GM20431 (cell line): ENCODE measurements around the gene CADM1.

Experiments used
- in situ Hi-C: fragments of 300-500 bp; cut with MseI, MboI; formaldehyde crosslinking; loops from one replicate; pipeline ENCODE4 v1.15.0; 2020; ENCODE audit warnings: low sequenced_read_pairs; ENCODE audit not compliant: unreplicated experiment

CADM1 gene

DNA sequence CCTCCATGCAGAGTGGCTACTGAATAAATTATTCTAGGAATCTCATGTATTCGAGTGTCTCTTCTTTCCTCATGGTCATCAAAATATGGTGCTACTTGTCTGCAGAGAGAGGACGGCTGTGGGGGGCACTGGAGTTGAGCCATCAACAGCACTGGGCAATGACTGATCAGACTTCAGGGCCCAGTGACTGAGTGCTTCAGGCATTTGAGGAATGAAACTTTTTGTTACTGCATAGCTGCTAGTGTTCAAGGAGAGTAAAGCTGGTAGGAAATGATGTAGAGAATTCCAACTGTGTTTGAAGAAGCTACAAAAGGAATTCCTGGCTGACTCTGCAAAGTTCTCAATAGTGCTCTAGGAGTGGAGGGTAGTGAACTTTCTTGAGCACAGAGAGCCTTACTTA lies 277.7 kb downstream of the CADM1 start:
- in situ Hi-C loops = no loop called here

DNA sequence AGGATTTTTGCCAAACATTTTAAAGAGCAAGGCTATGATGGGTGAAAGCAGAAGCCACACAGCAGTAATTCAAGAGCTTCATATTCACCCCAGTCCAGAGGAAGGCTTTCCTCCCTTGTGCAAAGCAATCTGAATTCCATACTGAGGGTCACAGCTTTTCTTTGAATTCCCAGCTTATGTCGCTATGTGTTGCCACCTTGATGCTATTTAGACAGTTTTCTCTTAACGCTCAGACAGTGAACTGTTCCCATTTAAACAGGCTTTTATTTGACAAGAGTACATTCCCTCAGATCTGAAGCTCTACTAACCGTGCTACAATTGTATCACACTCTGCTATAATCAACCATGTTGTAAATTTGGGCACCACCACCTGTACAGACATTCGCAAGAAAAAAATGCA lies 279.7 kb downstream of the CADM1 start:
- in situ Hi-C loops = no loop called here

DNA sequence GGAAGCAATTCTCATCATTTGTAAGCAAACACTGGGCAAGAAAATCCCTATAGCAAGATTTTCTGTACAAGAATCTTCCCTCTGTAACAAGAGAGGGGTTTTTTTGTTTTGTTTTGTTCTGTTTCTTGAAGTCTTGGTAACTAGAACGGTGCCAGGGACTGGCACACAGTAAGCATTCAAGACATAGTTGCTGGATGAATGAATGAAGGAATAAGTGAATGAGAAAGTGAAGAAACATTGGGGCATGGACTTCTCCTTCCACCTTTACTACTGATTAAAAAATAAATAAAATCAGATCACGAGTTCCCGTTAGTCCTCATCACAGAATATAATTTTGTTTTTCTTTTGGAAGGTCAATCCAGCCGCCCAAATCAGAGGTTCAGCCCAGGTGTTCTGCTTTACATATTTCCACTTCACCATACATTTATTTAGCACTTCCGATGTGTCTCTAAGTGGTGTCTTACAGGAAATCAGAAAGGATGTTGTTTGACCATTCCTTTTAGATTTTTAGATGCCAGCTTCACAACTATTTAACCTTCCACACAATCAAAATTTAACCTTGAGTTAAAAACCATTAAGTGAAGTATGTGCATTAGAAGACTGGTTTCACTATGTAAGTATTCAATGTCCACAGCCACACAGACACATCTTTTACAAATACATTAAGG lies 281.2 kb downstream of the CADM1 start:
- in situ Hi-C loops = no loop called here

DNA sequence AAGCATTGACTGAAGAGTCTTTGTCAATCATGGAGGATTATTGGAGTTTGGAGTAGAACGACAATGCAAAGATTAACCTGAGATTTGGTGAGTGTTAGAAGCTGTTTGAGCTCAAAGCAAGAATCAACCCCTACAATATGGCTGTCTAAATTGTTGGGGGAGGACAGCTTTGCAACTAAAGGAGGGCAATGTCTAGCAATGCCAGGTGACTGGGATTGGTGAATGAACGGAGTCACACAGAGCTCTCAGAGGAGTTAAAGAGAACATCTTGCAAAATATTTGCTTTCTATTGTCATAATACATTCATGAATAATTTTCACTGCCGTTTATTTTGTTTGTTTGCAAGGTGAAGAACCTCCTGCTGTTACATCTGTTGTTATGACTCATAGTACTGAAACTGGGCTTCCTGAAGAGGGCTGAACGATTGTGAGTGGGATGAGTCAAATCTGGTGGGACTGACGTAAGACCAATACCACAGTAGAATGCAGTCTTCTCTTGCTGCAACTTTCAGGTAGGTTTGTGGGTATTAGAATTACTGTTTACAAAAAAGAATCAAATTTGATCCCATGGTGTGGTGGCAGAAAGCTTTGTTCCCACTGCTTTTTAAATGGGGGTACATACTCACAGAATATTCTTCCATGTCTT lies 281.9 kb downstream of the CADM1 start:
- in situ Hi-C loops = no loop called here

DNA sequence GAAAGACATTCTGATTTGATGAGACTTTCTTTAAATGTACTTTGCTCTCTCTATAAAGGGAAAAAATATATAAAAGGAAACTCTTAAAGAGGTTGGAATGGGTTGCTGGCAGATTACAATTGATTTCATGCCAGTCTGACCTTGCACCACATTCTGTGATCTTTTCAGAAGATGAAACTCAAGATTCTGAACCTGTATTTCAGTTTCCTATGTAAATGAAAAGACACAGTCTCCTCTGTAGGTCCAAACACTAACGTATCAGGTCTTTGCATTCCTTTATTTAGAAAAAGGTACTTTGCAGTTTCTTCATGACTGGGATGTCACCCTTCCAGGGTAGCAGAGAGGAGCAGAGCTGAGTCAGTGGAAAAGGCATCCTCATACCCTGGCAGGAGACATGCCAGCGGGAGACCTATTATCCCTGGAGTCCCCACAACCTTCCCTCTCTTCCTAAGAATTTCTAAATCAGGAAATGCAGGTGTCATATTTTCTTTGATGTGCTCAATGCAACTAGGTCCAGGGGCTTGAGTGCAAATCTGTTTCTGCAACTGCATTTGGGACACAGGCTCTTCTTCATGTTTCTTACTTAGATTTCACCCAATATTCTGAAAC lies 282.6 kb downstream of the CADM1 start:
- in situ Hi-C loops = no loop called here

DNA sequence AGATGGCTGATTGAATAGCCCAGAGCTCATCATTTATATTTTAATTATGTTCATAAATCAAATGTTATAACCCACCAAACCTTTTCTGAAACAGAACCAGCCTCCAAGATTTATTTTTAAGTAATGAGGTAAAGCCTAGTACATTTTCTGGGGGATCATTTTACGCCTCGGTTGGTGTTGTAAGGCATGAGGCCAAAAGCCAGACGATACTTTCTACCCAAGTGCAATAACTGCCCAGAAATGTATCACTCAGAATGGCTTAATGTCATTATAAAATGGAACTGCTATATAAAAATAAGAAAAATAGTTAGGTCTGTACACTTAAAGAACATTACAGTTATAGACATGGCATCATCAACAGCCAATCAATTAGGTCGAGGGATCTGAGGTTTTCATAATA lies 283.3 kb downstream of the CADM1 start:
- in situ Hi-C loops = no loop called here

DNA sequence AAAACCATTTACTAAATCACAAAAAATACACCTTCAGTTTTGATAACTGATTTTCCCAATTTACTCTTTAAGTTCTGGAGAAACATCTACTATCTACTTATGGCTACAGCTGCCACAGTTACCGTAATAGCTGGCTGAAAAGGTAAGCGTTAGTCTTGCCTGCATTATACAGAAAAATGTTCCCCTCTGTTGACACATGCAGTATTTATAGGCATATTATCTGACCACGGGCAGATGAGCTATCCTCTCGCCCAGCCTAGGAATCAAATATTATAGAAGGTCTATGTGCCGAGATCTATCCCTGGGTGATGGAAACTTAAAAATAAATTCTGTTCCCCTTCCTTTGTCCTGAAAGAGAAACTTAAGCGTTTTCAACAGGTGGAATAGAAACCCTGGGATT lies 283.8 kb downstream of the CADM1 start:
- in situ Hi-C loops = no loop called here

DNA sequence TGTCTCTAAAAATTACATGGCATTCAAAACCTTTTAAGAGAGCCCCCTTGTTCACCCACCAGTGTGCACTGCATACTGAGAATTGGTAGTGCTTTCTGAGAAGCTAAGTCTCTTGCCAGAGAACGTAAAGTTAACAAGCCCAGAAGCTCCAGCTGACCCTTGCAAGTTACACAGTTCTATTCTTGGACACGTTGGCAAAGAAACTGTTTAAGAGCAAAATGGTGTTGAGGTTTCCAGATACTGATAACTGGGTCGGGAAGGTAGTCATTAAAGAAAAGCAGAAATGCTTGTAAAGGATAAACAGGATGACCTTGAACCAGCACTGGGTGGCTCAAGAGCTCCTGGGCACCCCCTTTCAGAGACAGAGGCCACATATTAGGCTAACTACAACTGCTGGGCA lies 284.8 kb downstream of the CADM1 start:
- in situ Hi-C loops = no loop called here

DNA sequence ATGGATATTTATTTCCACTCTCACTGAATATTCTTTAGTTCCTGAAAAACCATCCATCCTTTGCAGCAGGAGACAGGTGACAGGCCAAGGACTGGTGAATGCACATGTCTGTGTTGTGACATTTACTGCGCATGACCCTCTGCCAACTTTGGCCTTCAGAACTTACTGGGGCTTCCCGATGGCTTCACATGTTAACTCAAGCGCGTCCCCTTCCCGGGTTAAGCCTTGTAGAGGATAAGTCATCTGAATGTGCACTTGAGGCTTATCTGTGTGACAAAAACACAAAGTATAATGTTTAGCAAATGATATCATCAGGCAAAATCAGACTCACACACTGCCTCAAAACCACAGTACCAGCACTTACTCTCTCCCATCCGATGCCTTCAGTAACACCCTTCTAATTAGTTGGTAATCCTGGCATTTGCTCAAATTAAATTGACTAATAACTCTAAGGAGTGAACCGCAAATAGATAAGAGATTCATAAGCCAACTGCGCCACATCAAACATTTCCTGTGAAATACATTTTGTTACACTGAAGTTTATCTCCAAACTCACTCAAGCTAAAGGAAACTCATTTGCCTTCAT lies 286.4 kb downstream of the CADM1 start:
- in situ Hi-C loops = no loop called here

DNA sequence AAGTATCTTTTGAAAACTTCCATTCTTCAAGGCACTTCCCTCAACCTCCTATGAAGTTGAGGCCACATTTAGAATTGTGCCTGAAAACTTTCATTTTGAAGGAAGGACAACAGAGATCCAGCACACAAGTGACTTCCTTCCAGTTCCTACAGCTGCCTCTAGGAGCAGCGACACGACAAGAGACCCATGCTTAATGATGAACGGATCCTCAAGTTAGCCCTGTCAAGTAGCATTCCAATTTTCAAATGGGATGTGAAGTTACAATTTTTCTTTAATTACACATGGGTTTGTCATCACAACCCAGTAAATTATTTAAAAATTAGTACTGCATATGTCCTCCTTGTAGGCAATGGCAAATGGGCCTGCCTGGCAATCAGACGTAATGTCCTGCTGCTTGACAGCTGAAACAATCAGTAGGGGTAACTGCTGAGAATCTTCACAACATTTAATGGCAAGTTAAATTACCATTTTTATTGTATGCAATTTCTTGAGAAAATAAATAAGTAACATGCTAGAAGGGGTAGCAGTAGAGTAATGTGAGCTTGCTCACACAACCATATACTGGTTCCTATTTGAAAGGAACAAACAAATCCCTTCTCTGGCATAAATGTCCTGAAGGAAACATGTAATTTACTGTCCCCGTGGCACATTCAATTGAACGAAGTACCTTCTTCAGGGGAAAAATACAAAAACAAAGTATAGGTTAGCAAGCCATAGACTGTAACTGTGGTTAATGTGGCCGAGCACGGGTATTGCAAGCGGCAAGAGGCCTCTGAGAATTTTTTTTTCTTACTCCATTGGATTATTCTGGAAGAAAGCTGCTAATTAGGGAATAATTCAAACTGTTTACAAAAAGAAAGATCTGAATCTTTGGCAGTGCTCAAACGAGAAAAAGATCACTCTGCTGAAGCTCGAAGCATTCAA lies 288.3 kb downstream of the CADM1 start:
- in situ Hi-C loops = no loop called here

DNA sequence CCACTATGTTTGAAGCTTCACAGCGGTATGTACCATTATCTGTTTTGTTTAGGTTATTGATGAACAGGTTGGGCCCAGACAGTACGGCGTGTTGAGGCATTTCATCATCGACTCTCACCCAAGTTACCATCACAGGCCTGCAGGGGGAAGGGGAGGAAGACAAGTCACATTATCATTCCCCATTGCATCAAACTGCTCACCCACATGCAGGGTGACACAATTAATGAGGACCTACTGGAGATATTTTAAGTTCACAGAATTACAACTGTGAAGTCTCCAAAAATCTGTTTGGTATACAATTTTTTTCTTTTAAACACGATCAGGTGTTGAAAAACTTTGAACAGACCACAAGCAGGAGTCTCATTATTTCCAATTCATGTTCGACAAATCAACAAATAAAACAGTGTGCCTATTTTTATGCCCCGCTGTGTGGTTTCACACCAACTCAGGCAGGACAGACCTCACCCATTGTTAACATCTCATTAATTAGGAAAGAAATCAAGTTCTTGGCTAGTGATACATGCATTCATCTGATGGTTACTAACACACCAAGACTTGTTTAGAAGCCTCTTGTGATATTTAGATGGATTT lies 289.5 kb downstream of the CADM1 start:
- in situ Hi-C loops = no loop called here

DNA sequence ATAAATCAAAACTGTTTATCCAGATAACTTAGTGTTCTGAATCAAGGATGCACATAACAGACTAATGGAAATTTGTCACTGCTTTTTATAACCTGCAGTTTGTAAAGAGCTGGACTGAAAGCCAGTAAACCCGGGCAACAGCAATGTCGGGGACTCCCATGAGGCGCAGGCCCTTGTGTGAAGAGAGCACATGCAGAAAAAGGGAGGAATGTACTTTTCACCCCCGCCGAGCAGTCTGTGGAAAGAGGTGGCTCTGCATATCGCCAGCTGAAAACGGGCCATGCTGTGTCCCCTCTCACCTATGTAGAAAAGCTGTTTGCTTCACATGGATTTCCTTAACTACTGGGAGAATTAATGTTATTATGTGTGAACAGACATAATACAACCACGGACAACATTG lies 291.2 kb downstream of the CADM1 start:
- in situ Hi-C loops = no loop called here

DNA sequence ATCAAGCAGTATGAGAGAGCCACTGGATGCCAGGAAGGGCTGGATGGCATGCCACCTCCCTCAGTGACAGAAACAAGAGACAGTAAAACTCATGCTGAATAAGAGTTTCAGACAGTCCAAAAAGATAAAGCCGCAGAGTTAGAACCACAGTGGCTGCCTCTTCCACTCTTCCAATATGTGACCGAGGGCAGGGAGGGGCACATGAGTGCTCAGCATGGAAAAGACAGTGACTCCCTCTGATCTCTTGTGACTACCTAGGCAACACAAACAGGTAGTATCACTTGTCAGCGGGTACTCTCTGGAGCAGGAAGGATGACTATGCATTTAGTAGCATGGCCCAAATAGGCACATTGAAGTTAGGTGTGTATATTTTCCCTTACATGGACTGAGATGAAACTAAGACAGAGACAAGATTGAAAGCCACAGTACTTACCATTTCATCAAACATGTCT lies 295.4 kb downstream of the CADM1 start:
- in situ Hi-C loops = no loop called here

DNA sequence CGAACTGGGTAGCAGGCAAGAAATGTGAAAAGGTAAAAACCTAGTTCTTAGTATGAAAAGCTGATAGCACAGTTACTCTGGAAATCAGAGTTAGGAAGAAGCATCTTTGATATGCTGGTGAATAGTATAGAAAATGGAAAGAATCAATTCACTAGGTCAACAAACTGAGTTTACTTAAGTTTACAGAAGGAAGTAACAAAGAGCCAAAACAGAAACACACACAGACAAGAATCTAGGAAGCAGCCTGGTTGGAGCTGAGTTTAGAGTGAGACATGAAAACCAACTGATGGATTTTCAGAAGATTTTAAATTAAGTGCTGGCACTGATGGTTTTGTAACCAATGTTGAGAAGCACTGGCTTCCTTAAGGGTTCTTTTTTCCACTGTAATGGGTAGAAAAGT lies 296.3 kb downstream of the CADM1 start:
- in situ Hi-C loops = no loop called here

DNA sequence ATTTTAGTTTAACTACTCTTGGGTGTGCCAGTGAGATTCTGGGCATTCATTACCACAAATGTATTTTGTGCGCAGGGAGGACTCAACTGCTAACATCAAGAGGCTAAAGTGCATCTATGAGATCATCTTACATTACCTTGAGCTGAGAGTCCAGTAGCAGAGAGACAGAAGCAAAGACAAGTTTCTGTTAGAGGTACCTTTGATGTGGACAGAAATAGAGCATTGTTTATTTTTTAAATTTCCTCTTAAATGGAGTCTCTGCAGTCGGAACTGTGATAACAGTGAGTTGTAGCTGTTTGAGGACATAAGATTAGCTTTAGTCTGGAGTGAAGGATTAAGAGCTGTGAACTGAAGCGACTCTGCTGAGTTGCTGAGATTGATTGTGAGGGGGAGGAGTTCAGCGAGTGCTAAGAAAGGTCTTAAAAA lies 297.0 kb downstream of the CADM1 start:
- in situ Hi-C loops = no loop called here

DNA sequence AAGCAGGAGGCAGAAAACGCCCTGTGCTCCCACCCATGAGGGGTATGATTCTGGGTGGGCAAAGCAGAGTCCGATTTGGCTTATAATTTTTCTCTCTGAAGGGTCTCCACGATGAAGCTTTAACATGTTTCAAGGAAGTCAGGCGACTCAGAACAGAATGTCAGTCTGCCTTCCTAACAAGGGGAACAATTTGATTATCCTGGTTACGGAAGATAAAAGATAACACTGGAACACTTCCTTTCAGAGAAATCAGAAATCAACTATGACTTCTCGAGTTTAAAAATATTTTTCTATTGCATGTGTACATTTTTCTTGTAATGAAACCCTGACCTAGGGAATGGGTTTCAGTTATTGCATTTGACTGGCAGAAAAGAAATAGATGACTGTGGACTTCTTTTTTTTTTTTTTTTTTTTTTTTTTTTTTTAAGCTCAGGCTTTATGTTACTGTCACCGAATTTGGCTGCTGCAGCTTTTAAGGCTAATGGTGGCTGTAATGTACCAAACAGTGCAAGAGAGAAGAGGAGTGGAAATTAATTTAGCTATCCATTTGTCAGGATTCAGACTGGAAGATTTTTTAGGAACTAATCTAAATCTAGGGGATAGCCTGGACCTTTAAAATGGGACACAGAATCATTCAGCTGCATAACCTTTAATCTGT lies 297.7 kb downstream of the CADM1 start:
- in situ Hi-C loops = no loop called here

DNA sequence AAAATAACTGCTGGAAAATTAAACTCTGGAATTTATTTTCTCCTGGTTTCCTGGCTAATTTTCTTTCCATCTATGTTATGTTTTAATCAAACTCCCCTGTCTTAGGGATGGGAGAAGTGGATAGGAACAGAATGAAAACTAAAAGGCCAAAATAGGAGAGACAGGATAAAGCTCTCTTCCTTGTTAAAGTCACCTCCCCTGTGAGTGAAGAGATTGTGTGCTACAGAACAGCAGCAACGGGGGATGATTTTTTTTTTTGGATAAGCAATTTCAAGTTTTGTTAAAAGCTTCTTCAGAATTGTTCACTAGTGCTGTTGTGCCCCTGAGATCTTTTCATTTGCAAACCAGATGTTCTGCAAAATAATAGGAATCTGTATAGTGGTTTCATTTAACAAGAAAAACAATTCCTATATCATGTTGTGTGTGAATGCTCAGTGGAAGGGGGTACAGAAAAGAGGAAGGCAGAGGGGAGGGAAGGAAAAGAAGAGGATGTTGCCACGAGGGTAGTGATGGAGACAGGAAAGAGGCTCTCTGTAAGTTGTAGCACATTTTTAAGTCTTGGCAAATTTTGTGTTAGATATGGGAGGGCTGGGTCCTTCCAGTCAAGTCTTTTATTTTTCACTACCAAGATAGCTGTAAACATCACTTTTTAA lies 301.2 kb downstream of the CADM1 start:
- in situ Hi-C loops = no loop called here

DNA sequence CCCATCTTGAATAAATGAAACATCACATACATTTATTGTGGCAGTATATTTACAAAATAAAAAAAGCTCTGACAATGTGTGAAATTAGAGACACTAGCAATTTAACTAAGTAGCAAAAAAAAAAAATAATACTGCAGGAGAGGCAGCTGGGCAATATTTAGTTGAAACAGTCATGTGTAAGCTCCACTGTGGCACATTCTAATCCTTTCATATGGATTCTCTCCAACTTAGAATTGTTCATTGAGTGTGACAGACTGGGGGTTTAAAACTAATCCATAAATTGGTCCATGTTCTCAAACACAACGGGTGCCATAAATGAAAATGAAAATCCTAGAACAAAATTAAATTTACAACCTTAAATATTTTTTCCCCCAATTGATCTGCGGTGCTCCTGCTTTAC lies 302.1 kb downstream of the CADM1 start:
- in situ Hi-C loops = no loop called here
